GM21737 (cell line): ENCODE measurements around the gene GJC2.

ENCODE experiments used
- ATAC-seq: cut with Tn5 transposase; IDR thresholded peaks from one replicate; pipeline ENCODE4 v1.9.1; 2021; ENCODE audit warnings: mild to moderate bottlenecking, moderate library complexity; ENCODE audit not compliant: unreplicated experiment

The GJC2 gene

DNA sequence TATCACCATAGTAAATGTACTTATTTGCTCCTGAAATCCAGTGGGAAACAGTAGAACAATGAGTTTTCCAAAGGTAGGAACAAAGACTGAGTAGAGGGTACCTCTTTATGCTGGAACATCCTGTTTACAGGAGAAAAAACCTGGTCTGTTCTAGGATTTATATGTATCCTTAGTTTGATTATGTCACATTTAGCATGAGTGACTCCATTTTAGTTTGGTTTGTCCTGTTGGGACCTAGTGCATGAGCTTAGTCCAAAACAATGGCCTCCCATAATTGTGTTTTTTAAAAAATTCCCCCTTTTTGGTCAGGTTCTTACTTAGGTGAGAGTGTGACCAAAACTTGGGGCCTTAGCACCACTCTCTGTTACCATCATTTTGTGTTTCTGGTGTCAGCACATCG lies 37.1 kb upstream of the GJC2 start:
- no peak for ATAC-seq

DNA sequence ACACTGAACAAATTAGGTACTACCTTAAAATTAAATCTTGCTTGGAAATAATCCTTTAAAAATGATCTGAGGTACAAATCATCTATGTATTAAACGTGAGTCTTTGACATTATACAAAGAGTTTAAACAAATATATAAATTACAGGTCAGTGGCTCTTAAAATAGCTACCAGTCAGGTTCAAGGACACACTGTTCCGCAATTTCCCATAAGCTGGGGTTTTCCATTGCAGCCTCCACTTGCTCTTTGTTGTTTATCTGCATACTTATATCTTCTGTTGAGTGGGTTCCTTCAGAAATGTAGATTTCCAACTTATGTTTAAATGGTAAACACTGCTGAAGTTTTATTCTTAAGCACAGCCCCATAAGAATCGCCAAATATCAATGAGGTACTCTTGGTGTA lies 34.9 kb upstream of the GJC2 start:
- no peak for ATAC-seq

DNA sequence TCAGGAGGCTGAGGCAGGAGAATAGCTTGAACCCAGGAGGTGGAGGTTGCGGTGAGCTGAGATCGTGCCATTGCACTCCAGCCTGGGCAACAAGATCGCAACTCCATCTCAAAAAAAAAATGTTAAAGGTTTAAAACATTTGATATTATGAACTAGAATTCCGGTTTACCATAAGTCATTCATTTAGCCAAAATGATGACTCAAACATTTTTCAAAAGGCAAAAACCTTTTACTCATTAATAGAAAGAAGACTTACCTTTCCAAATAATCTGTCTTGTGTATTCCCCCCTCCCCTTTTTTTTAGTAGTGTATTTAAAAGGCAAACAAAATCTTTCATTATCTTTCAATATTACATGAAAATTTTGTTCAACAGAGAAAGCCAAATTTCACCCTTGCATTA lies 32.4 kb upstream of the GJC2 start:
- ATAC-seq, result no peak

DNA sequence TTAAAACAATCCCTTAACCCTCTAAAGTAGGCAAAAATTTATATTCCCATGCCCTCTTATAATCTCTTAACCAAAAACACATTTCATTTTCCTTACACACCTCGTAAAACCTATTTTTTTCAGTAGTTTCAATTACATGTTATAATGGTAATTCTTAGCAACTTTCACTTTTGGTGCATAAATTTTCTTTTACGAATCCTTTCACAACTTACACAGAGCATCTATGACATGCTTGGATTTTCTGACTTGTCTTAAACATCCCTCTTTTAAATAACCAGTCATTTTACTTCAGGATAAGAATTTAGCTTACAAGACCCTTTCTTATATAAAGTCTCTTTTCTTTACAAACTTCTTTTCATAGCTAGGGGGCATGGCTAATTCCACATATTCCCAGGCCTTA lies 31.7 kb upstream of the GJC2 start:
- ATAC-seq, result no peak

DNA sequence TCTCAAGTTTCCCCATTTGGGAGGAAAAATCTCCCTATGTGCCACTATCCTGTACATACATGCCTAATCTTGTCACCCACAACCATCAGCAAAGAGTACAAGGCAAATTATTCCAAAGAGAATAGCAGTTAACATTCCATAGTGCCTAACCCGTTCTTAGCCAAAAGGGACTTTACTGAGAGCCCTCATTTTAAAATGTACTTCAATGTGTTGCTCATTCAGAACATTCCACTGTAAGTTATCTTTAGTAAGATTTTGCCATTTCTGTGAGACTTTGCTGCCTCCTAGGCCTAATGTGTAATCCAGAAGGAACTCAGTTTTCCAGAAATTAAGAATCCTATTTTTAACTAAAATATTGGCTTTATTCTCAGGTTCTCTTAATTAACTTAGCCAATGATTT lies 29.4 kb upstream of the GJC2 start:
- no peak for ATAC-seq

DNA sequence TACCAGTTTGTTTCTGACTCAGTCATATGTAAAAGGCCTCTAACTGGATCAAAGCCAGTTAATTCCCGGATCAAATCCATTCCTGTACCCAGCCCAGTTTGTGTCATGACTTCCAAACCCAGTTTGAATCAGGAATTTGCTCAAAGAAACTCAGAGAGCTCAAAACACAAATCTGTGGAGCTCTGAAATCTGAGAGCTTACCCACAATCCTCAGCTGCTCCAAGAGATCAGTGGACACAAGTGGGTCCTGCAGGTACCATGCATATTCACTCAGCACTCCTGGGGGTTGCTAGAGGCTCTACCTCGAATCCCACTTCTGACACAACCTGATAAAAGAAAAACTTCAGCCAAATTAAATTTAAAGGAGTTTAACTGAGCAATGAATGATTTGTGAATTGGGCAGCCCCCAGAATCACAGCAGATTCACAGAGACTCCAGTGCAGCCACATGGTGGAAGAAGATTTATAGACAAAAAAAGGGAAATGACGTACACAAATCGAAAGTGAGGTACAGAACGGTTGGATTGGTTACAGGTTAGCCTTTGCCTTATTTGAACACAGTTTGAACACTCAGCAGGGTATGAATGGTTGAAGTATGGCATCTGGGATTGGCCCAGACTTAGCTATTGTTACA lies 28.8 kb upstream of the GJC2 start:
- no peak for ATAC-seq

DNA sequence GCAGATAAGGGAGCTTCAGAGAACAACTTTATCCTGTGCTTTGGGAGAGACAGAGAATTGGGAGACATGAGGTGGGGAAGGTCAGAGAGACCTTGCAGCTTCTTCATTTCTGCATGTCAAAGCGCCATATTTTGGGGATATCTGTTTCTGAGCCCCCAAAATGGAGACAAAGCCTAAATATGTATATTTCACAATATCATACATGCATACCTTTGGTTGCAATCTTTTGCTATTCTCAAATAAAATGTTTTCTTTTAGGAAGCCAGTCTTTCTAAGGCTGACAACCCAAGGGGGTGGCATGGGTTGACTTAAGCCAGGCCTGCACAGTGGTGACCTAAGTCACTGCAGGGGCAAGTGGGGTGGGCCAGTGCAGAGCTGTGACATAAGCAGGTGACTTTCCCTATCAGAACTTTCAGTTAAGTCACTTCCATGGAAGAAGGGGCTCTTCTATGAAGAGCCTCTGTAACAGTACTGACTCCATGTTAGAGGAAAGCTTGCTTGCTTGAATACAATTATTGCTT lies 26.7 kb upstream of the GJC2 start:
- no peak for ATAC-seq

DNA sequence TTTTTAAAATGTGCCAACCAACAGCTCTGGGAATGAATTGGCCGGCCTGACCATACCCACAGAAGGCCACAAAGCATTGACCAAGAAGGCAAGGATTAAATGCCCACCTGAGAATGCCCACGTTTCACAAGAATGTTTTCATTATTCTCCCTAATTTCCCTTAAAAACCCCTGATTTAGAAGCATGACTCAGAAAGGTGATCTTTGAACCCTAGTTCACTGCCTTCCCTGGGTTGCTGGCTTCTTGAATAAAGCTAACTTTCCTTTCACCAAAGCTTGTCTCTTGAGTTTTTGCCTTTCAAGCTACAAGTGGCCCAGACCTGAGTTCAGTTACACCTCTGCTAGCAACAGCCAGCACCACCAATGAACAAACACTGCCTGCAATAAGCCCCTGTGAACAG lies 26.2 kb upstream of the GJC2 start:
- ATAC-seq, result no peak

DNA sequence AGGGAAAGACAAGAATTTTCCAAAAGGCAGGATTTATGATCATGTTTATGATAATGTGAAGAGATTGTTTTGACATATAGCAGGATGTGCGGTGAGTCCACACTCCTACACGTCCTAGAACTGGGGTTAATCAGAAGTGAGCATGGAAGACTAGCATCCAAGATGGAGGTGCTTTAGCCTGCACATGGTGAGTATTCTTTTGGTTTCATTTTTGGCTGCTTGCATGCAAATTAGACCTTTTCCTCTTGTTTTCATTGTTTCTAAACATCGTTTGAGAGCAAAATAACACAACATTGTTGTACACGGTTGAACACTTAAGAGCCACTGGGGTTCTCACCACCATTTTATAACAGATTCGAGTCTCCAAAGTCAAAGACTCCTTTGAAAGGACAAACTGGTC lies 24.5 kb upstream of the GJC2 start:
- no peak for ATAC-seq

DNA sequence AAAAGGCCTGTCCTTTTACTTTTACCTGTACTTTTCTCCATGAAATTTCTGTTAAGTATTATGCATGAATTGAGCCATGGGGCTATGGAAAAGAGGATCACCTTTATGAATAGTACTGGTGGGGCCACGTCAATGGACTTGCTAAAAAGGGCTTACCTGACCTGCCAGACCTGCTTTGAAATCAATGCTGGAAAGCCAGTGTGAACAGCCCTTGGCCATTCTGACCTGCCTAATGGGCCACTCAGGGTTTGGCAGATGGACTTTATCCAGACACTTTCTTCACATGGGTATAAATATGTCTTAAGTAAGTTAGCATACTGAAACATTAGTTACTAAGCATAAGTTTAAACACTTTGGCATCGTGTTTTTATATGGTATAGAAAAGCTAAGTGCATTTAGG lies 18.0 kb upstream of the GJC2 start:
- ATAC-seq, result no peak

DNA sequence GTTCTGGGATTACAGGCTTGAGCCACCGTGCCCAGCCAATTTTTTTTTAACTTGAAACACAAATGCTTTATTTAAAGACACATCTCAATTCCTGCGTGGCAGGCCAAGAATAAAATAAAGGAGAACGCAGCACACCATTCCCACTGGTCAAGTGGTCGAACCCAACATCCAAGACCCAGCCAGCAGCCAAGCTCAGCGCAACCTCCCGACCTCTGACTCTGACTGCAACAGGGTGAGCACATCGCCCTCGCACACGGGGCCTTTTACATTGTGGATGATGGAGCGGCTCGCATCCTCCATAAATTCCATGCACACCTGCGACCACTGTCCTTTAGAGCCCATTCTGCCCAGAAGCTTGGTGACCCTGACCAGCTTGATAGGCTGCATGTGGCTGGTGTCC lies 15.1 kb upstream of the GJC2 start:
- ATAC-seq, result no peak

DNA sequence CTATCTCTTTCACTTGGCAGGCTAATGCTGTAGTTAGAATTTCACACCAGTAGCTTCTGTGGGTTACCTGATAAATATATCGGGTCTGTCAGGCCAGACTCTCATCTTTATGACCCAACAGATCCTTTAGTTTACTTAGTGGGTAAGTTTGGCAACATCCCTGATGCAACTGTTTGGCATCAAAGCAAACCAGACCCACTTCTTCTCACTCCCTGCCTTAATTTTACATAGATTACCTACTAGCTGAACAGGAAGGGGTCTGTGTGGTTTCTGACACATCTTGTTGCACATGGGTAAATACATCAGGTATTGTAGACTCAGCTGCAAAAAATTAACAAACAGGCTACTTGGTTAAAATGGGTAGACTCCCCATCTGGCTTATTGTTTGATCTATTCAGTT lies 12.8 kb upstream of the GJC2 start:
- no peak for ATAC-seq

DNA sequence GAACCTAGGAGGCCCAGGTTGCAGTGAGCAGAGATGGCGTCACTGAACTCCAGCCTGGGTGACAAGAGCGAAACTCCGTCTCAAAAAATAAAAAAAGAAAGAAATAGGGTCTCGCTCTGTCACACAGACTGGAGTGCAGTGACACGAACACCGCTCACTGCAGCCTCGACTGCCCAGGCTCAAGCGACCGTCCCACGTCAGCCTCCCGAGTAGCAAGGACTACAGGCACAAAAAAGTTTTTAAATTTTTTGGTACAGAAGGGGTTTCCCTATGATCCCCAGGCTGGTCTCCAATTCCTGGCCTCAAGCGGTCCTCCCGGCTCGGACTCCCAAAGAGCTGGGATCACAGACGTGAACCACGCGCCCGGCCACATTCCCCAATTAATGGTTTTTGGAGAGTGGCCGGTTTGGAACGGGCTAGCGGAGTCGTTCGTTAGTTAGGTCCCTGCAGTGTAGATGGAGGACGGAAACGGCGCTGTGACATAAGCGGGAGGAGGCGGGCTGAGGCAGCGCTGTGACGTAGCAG lies 10.3 kb upstream of the GJC2 start:
- no peak for ATAC-seq

DNA sequence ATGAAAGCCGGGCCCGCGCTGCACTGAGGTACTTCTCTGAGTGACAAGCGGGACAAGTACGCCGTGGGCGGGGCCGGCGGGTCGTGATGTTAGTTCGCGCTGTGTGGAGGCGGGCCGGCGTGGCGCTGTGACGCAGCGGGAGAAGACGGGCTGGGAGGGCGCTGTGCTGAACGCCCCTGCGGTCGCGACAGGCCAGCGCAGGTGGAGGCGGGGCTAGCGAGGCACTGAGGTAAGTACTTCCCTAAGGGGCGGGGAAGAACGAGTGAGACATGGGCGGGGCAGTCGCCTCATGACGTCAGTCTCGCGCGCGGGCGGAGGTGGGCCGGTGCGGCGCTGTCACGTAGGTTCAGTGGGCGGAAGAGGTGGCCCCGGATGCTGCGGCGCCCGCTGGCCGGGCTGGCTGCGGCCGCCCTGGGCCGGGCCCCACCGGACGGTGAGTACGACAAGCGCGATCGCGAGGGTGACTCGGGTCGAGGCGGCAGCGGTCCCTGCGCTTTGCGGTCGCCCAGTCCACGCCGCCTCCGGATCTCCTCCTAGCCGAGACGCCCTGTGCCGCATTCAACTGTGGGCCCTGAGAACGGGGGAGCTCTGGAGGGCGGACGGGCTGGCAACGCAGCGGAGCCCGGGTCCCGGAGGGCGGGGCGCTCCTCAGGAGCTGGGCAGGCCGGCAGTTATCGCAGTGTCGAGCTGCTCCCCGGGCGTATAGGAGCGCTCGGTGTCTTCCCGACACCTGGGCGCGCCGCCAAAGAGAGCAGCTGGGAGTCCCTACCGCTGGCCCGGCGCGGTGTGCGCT lies 9.6 kb upstream of the GJC2 start, which contains the start of gene GUK1:
GUK1 (plus strand) TSS at position 349 of the 793 bp plus-strand sequence; CDS start at position 373, 24 bp downstream.
- peak; percentile 87 for ATAC-seq

DNA sequence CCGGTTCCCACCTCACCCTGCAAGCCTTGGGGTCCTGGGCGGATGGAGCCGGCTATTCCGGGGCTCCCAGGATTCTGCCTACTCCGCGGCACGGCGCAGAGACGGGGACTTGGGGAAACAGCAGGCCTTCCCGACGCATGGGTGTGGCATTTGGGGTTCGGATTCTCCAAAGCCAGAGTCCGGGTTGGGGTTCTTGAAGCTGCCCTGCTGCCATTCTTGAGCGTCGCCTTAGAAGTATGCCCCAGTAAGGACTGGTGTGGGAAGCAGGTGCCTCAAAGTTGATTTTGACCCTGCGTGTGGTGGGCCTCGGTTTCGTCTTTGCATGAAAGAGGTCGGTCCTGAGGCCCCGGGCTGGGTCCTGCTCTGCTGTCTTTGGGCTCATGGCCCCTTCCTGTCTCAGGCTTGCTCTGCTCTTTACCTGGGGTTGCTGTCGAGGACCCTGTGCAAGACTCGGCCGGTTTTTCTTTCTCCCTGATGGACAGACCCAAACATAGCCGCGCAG lies 9.0 kb upstream of the GJC2 start:
- no peak for ATAC-seq

DNA sequence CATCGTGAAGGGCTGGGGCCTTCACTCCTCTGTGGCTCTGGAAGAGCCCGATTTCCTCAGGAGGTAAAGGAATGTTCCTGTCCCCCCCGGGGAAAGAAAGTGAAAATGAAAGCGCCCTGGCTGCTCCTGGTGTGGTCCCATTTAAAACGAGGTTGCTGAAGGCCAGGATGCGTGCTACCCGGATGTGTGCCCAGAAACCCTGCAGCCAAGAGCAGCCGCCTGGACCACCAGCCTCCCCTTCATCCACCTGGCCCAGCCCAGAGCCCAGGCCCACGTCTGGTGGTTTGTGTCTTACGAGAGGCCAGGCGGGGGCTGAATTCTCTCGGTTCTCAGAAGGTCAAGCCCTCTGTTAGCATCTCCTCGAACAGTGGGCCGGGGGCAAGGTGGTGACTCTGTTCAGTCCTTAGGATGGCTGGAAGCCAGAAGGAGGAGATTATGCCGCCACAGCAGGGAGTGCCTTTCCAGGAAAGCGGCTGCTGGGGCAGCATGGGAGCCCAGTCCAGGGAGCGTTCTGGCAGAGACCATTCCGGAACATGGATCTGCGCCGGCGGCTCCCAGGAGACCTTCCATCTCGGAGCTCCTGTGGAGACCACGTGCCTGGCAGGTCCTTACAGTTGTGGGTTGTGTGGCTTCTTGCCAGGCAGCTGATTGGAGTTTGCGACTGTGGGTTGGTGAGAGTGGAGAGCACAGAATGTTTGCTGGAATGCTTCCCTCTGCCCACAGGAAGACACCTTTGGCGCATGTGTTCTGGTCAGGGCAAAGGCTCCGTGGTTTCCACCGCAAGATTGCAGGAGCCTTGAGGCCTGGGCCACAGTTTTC lies 8.3 kb upstream of the GJC2 start:
- ATAC-seq, result no peak

DNA sequence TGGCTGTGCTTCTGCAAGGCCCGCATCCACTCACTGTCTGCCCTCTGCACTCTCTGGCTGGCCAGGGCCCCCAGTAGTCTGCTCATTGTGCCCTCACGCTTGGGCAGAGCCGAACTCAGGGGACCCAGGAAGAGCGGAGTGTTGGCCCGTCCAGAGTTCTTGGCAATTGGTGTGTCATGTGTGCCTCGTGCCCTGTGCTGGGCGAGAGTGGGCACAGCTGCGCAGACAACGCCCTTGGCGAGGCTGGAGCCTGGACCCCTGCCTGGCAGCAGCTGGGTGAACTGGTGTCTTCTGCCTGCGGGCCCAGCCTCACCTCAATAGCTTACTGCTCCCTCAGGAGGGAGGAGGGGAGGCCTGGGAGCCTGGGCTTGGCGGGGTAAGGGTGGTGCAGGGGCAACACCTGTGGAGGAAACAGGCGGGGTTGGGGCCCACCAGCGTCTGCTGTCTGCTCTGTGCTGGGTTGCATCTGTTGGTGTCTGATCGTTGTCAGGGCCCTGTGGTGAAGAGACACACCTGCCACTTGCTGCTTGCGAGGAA lies 7.5 kb upstream of the GJC2 start:
- ATAC-seq, result no peak

DNA sequence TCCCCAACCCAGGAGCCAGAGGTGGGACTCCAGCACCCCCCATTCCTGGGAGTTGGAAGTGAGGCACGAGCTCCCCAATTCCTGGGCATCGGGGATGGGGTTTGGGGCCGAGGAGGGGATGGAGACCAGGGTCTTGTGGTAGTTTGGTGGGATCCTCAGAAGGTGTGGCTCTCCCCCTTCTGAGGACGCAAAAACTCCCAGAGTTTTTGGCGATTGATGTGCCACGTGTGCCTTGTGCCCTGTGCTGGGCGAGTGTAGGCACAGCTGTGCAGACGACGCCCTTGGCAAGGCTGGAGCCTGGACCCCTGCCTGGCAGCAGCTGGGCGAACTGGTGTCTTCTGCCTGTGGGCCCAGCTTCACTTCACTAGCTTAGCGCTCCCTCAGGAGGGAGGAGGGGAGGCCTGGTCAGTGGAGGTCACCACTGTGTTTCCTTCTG lies 7.0 kb upstream of the GJC2 start:
- ATAC-seq, result no peak

DNA sequence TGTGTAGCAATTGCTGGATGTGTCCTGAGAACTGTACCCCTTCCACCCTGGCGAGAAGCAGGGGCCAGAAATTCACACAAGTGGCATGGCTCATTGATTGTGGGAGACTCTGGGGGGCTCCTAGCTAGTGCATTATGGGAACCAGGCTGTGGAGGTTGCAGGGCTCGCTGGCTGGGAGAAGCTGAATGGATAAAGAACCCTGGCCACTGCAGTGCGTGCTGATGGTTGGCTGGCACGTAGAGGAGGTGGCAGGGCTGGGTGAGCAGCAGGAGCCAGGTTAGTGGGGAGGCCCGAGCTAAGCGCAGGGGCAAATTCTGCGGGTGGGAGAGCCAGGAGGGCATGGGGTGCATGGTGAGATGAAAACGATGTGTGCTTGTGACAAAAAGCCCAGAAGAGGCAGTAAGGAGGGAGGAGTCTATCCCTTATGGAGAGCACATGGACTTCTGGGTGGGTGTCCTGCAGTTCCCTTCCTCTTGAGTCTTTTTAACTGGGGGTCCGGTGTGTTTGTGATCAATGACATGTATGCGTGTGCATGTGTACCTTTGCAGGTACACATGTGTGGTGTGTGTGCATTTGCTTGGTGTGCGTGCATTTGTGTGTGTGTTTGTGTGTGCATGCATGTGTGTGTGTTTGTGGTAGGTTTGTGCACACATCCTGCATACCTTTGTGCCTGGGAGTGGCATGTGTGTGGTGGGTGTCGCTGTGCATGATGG lies 6.1 kb upstream of the GJC2 start:
- no peak for ATAC-seq
